ENCODE data around the gene TMOD3.

TMOD3 gene

GRCh38 chr15:51812598-51812997 is 16.9 kb upstream of the TMOD3 start:
- no peak overlapping the region for H2AFZ ChIP-seq (ENCODE audit: low read length)
- H3K9ac ChIP-seq (ENCODE audit: low read depth, low read length, poor library complexity, severe bottlenecking) = no peak overlapping the region

GRCh38 chr15:51814606-51815005 is 14.8 kb upstream of the TMOD3 start:
- Histone ChIP-seq H3K36me3 (ENCODE audit: insufficient read depth, low read length) (no peaks in the 10 kb centered on the region), H3F3A (ENCODE audit: low read depth) (no peaks in the 10 kb centered on the region), H4K20me1 (ENCODE audit: insufficient read depth, low read length, poor library complexity, severe bottlenecking) (no peaks in the 10 kb centered on the region), H2AFZ (ENCODE audit: low read length) (no peak overlapping the region), H3K4me2 (ENCODE audit: low read depth, low read length, poor library complexity, severe bottlenecking) (no peak overlapping the region), H3K27me3 (ENCODE audit: insufficient read depth, low read length, poor library complexity, severe bottlenecking) (no peaks in the 10 kb centered on the region), H3K9me3 (ENCODE audit: insufficient read depth, low read depth, low read length) (no peaks in the 10 kb centered on the region), H3K4me1 (ENCODE audit: insufficient read depth, low read length, poor library complexity, severe bottlenecking) (no peaks in the 10 kb centered on the region), H3K79me2 (ENCODE audit: insufficient read depth, low read length) (no peaks in the 10 kb centered on the region), H3K9me2 (replicated peaks; ENCODE audit: low read depth, low read length) (no peaks in the 10 kb centered on the region), H3K4me3 (ENCODE audit: low read length, poor library complexity, severe bottlenecking) (no peak overlapping the region), H3K9ac (ENCODE audit: low read depth, low read length, poor library complexity, severe bottlenecking) (no peak overlapping the region)
- TF ChIP-seq EZH2phosphoT487 (IDR thresholded peaks at IDR 0.05; ENCODE audit: borderline replicate concordance) (no peak), CTCF (conservative IDR thresholded peaks at IDR 0.05; ENCODE audit: low read length) (no peak)

More at GRCh38 chr15:51812598-51812997, 16.9 kb upstream of the TMOD3 start:
- no peak overlapping the region for H3K4me3 ChIP-seq (ENCODE audit: low read length, poor library complexity, severe bottlenecking)
- no peaks in the 10 kb centered on the region for H3F3A ChIP-seq (ENCODE audit: low read depth)
- no peaks in the 10 kb centered on the region for H3K9me2 ChIP-seq (replicated peaks; ENCODE audit: low read depth, low read length)
- no peaks in the 10 kb centered on the region for H3K27me3 ChIP-seq (ENCODE audit: insufficient read depth, low read length, poor library complexity, severe bottlenecking)
- TF ChIP-seq CTCF (conservative IDR thresholded peaks at IDR 0.05; ENCODE audit: low read length) (no peak), EZH2phosphoT487 (IDR thresholded peaks at IDR 0.05; ENCODE audit: borderline replicate concordance) (no peak)
- H3K79me2 ChIP-seq (ENCODE audit: insufficient read depth, low read length) = no peaks in the 10 kb centered on the region
- no peaks in the 10 kb centered on the region for H3K9me3 ChIP-seq (ENCODE audit: insufficient read depth, low read depth, low read length)
- H4K20me1 ChIP-seq (ENCODE audit: insufficient read depth, low read length, poor library complexity, severe bottlenecking) = no peaks in the 10 kb centered on the region
- no peaks in the 10 kb centered on the region for H3K36me3 ChIP-seq (ENCODE audit: insufficient read depth, low read length)
- H3K4me2 ChIP-seq (ENCODE audit: low read depth, low read length, poor library complexity, severe bottlenecking) = no peak overlapping the region
- H3K4me1 ChIP-seq (ENCODE audit: insufficient read depth, low read length, poor library complexity, severe bottlenecking) = no peaks in the 10 kb centered on the region

- H3K4me3 ChIP-seq (ENCODE audit: low read length, poor library complexity, severe bottlenecking) = no peak overlapping the region
- no peaks in the 10 kb centered on the region for H3K79me2 ChIP-seq (ENCODE audit: insufficient read depth, low read length)
- H4K20me1 ChIP-seq (ENCODE audit: insufficient read depth, low read length, poor library complexity, severe bottlenecking) = no peaks in the 10 kb centered on the region
- H3K36me3 ChIP-seq (ENCODE audit: insufficient read depth, low read length) = no peaks in the 10 kb centered on the region
- no peaks in the 10 kb centered on the region for H3F3A ChIP-seq (ENCODE audit: low read depth)
- no peak overlapping the region for H3K4me2 ChIP-seq (ENCODE audit: low read depth, low read length, poor library complexity, severe bottlenecking)
- no peaks in the 10 kb centered on the region for H3K9me2 ChIP-seq (replicated peaks; ENCODE audit: low read depth, low read length)
- no peak overlapping the region for H2AFZ ChIP-seq (ENCODE audit: low read length)
- H3K4me1 ChIP-seq (ENCODE audit: insufficient read depth, low read length, poor library complexity, severe bottlenecking) = no peaks in the 10 kb centered on the region
- H3K27me3 ChIP-seq (ENCODE audit: insufficient read depth, low read length, poor library complexity, severe bottlenecking) = no peaks in the 10 kb centered on the region
- TF ChIP-seq EZH2phosphoT487 (IDR thresholded peaks at IDR 0.05; ENCODE audit: borderline replicate concordance) (no peak), CTCF (conservative IDR thresholded peaks at IDR 0.05; ENCODE audit: low read length) (no peak)
- no peak overlapping the region for H3K9ac ChIP-seq (ENCODE audit: low read depth, low read length, poor library complexity, severe bottlenecking)
- H3K9me3 ChIP-seq (ENCODE audit: insufficient read depth, low read depth, low read length) = no peaks in the 10 kb centered on the region; the same call in 1 of the 2 replicates
These were observed 12.8 kb upstream of the TMOD3 start for GRCh38 chr15:51816611-51817010.

Measured in Loucy (cell line).